IPS-NIHi7 (cell line): ENCODE measurements around the gene RARG.

ENCODE experiments used
- DNase-seq: peaks from one replicate; pipeline ENCODE4 v3.0.0; 2012; ENCODE audit warnings: mixed read lengths; ENCODE audit errors: extremely low spot score

RARG gene

DNA sequence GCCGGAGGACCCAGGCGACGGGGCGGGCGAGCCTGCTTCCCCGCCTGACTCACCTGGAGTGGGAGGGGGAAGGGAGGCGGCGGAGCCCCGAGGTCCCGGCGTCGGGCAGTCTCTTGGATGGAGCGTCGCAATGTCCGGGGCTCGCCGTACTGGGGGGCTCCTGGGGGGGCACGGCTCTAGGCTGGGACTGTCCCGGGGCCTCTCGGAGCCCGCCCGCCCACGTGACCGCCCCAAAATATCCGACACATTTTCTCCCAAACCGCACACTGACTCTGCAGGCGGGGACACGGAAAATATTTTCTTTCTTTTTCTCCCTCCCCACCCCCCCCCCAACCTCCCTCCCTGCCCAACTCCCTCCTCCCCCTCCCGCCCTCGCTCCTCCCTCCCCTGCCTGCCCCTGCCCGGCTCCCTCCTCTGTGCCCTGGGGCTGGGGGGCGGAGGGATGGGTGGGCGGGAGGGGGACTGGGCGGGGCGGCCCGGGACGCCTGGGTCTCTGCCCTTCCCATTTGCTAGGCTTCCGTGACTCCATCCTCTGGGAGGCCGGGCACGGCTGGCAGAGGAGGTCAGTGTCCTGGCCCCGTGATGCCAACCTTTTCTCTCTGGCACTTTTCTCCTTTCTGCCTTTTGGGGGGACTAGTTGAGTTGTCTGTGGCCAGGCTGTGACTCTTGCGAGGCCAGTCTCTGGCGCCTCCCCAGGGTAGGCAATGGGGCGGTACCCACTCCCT, at the start of gene RARG:
RARG (minus strand) TSS at position 289 of the 725 bp plus-strand sequence. CDS start 4,664 bp downstream, outside the sequence.
- DNase-seq: no peak

DNA sequence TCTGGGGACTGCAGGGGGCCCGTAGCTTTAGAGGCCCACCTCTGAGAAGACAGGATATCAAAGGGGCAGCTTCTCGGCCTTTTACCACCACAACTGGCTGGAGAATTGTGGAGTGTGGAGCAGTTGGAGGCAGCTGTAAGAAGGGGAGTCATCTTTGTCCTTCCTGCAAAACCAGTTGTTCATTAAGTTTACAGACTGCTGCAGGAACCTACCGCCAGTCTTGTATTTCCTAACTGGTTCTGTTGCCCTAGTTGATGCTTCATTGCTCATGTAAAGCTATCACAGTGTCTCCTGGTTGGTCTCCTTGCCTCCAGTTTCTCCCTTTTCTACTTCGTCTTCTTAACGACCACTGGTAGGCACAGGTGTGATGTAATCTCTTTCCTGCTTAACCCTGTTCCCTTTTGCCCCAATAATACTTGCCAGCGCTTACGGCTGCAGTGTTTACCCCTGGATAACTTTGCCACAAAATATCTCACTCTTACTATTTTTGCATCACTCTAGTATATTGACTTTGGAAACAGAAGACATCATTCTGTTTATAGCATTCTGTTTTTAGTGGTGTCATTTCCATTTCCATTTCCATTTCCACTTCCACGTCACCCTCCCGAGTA, 48.0 kb upstream of the RARG start:
- DNase-seq: no peak

DNA sequence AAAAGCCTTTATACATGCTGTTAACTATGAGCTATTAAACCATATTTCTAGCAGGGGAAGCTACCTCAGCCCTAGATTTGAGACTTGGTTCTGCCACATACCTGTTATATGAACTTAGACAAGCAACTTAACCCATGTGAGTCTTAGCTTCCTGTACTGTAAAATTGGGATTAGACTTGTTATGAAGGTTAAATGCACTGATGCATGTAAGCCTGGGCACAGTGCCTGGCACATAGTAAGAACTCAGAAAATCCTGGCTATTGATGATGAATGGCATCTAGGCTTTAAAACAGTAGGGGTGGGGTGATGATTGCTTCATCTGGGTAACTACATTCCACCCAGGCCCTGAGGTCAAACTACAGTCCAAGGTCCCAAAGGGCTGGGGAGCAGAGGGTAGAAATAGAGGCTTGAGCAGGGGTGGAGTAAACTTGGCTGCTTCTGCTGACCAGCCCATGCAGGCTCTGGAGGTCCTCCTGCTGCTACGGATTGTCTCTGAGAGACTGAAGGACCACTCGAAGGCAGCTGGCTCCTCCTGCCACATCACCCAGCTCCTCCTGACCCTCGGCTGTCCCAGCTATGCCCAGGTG, 47.4 kb upstream of the RARG start:
- DNase-seq: no peak

DNA sequence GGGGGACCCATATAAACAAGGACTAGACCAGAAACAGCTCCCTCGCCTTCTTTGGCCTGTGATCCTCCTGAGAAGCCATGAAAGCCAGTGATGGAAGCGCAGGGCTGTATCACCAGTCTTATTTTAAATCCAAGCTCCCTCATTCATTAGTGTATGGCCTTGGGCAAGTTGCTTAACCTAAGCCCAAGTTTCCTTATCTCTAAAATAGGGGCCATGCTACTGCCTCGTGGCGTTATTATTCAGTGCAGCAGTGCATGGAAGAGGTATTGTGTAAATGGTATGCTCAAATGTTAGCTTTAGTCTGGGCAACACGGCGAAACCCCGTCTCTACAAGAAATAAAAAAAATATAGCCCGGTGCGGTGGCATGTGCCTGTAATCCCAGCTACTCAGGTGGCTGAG, 46.0 kb upstream of the RARG start:
- DNase-seq: no peak

DNA sequence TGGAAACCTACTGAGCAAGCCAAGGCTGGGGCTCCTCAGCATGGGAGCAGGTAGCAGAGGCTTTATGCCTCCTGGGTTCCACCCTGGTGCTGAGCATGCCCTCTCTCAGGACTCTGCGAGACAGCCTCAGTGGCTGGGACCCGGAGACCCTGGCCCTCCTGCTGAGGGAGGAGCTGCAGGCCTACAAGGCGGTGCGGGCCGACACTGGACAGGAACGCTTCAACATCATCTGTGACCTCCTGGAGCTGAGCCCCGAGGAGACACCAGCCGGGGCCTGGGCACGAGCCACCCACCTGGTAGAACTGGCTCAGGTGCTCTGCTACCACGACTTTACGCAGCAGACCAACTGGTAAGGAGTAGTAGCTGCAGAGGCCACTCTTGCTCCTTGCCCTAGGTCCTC, 44.5 kb upstream of the RARG start:
- DNase-seq: no peak

DNA sequence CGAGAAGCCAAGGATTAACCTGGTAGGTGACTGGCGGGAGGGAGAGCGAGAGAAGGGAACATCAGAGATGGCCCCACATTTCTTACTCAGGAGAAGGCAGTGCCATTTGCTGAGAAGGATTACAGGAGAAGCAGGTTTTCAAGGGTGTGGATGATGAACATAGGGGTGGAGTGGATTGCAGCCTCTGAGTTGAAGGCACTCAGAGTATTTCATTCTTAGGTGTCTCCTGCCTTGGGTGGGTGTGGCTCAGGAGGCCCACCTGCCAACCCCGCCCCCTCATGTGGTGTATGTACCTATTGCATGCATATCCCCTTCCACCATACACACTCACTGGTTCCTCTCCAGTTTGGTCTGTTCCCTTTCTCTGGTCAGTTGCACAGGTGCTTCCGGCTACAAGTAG, 42.4 kb upstream of the RARG start:
- DNase-seq: no peak

DNA sequence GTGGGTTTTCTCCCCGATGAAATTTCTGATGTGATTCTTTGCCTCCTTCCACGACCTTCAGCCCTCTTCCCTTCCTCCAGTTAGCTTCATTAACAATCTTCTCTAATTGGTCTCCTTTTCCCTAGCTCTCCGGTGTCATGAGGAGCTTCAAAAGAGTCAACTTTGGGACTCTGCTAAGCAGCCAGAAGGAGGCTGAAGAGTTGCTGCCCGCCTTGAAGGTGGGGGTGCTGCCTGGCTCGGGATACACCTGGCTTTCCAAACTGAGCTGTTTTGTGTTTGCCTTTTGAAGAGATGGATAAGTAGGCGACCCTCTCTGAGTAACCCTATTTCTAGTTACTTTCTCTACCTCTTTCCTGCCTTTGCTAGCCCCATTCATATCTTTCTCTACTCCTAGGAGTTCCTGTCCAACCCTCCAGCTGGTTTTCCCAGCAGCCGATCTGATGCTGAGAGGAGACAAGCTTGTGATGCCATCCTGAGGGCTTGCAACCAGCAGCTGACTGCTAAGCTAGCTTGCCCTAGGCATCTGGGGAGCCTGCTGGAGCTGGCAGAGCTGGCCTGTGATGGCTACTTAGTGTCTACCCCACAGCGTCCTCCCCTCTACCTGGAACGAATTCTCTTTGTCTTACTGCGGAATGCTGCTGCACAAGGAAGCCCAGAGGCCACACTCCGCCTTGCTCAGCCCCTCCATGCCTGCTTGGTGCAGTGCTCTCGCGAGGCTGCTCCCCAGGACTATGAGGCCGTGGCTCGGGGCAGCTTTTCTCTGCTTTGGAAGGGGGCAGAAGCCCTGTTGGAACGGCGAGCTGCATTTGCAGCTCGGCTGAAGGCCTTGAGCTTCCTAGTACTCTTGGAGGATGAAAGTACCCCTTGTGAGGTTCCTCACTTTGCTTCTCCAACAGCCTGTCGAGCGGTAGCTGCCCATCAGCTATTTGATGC, 36.9 kb upstream of the RARG start:
- no peak for DNase-seq

DNA sequence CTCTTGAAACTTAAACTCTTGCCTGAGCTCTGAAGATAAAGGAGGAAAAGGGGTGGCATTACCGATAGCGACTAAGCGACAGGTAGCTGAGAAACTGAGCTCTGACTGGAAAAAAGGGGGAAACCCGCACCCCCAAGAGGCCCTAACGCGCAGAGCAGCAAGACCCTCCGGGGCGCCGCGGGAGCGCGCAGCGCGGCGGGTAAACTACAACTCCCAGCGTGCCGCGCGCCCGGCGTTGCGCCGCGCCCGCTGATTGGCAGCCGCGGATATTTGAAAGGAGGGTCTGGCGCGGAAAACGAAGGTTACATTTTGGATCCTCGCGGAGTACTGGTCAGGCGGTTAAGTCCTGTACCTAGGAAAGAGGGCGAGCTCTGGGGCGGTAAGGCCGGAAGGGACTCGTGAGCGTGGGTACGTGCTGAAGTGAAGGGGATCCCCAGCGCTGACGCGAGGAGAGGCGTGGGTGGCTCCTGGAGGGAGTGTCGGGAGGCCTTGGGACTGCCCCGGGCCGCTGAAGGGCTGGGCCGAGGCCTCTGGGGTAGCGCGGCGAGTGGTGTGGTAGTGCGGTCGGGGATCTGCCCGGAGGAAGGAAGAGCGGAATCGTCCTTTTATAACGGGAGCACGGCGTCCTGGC, 36.1 kb upstream of the RARG start, which contains the start of gene ESPL1:
ESPL1 (plus strand) TSS at position 301 of the 631 bp plus-strand sequence. CDS start 468 bp downstream, outside the sequence.
- peak; percentile 93 for DNase-seq

DNA sequence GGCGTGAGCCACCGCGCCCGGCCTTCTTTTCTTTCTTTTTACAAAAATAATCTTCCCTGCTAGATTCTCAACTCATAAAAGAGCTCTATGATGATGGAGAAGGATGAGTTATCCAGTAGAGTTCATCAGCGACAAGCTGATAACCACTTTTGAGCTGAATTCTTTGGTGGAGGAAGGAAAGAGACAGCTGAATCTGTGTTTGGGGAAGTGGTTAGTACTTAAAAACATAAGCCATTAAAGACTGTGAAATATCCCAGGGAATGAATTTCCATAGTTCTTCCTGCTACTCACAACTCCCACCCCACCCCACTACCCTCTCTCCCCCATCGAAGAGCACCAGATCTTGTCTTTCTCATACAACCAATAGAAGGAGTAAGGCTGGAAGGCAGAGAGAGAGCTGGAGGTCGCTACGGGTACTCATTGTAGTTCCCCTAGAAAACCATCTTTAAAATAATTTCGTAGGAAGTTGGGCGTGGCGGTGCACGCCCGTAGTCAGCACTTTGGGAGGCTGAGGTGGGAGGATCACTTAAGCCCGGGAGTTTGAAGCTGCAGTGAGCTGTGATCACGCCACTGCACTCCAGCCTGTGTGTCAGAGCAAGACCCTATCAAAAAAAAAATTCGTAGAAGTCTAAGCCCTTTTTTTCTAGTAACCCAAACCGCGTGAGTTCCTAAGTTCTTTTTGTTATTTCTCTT, 35.4 kb upstream of the RARG start:
- no peak for DNase-seq

DNA sequence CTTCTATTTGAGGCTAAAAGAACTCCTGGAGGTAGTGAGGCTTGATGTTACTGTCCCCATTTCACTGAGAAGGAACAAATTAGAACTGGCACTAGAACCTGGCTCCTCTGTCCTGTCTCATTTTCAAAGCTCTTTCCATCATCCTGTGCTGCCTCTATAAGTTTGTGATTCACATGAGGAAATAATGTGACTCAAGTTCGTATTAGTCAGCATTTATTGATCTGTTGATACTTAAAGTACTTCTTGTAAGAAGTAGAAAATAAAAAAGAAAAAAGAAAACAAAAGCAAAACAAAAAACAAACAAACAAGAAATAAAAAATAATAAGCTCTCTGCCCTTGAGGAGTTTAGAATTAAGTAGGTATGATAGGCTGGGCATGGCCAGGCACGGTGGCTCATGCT, 33.8 kb upstream of the RARG start:
- no peak for DNase-seq

DNA sequence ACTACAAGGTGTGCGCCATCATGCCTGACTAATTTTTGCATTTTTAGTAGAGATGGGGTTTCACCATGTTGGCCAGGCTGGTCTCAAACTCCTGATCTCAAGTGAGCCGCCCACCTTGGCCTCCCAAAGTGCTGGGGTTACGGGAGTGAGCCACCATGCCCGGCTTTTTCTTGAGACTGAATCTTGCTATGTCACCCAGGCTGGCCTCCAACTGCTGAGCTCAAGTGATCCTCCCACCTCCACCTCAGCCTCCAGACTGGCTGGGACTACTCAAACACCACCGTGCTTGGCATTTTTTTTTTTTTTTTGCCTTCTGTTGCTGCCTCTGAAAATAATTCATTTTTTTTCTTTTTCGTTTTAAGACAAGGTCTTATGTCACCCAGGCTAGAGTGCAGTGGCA, 27.9 kb upstream of the RARG start:
- no peak for DNase-seq

DNA sequence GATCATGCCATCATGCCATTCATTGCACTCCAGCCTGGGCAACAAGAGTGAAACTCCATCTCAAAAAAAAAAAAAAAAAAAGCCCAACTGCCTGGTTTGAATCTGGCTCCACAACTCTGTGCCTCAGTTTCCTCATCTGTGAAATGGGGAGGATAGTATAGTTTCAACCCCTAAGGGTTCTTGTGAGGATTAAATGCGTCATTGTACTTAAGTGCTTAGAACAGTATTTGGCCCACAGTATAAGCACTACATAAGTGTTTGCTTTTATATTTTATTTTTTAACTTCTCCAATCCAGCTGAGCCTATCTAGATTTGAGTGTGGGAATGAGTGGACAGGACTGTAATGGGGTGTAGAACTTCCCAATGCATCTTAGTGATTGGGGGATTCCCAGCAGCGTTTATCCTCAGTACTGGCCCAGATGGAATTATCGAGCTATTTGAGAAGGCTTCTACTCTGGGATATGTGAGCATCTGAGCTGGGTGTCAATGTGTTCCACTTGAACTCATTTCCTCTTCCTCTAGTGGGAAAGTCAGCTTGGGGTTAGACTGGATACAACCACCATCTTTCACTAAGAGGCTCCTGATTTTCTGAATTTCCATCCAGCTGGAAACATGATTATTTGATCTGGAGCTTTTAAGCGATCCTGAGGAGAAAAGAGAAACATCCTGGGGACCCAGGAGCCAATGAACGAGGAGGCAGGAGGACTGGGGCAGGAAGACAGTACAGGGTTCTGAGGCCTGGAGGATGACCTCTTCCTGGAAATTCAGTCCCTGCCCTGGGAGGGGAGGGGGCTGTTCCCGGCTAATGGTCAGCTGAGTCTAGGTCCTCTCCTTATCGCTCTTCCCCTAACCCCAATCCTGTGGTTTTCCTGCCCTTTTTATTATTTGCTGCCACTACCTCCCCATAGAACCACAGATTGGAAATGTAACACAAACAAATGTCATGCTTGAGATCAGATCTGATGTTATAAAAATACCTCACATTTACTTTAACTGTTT, 26.8 kb upstream of the RARG start:
- DNase-seq: no peak

DNA sequence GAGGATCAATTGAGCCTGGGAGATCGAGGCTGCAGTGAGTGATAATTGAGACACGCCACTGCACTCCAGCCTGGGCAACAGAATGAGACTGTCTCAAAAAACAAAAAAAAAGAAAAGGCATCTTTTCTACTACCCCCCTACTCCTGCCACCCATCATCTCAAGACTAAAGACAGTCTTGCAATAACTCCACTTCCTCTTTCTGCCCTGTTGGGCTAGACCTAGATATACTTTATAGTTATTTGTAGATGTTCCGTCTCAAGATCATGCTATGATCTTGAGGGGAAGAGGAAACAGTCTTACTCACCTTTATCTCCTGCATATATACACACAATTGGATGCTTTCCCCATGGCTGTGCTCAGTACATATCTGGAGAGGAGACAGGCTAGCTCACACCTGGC, 24.0 kb upstream of the RARG start:
- DNase-seq: no peak

DNA sequence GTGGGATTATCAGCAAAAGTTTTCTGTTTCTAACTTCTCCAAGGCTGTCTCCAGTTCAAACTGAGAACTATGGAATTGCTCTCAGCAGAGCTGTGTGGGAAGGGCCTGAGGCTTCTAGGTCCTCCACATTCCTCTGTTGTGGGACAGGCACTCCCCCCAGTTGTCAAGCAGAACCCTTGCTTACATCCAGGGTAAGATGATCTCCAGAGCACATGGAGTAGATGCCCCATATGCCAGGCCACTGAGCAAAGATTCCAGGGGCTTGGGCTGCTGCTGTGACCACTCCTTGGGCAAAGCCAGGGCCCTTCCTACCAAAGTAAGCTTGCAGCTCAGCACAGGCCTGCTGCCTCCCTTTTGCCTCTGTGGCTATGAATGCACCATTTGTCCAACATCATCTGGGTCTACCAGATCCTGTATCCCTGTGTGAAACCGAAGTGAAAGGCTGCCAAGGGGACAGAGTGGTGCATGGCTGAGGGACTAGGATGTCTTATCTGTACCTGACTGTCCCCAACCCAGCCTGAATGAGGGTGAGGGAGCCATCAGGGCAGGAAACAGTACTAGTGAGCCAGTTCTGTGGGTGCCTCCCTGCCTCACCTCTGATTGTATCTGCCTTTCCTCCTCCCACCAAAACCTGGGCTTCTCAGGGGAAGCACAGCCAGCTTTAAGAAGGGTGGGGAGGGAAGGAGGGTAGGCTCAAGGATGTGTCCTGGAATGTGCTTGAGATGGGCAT, 23.0 kb upstream of the RARG start:
- DNase-seq: no peak

DNA sequence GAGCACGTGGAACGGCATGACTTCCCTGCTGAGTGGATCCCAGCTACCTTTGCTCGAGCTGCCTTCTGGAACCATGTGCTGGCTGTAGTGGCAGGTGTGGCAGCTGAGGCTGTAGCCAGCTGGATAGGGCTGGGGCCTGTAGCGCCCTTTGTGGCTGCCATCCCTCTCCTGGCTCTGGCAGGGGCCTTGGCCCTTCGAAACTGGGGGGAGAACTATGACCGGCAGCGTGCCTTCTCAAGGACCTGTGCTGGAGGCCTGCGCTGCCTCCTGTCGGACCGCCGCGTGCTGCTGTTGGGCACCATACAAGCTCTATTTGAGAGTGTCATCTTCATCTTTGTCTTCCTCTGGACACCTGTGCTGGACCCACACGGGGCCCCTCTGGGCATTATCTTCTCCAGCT, 21.3 kb upstream of the RARG start:
- no peak for DNase-seq

DNA sequence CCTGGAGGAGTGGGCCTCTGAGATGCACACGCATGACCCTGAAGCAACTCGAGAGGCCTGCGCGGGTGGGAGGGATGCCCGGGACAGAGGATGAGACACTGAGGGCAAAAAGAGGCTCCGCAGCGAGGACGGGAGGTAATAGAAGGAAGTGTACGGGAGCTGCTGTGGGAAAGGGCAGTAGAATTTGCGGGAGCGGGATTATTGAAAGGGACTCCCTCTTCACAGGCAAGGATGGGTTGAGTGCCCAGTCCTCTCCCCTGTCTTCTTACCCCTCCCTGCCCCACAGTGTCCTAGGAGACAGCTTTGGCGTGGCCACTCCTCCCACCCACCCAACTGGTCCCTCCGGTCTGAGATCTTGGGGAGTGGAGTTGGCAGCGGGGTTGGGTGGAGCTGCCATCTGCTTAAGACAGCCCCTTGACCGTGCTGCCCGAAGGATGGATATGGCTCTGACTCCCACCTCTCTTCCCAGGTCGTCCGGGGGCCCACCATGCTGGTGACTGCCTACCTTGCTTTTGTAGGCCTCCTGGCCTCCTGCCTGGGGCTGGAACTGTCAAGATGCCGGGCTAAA, 20.4 kb upstream of the RARG start:
- peak; percentile 24 for DNase-seq

DNA sequence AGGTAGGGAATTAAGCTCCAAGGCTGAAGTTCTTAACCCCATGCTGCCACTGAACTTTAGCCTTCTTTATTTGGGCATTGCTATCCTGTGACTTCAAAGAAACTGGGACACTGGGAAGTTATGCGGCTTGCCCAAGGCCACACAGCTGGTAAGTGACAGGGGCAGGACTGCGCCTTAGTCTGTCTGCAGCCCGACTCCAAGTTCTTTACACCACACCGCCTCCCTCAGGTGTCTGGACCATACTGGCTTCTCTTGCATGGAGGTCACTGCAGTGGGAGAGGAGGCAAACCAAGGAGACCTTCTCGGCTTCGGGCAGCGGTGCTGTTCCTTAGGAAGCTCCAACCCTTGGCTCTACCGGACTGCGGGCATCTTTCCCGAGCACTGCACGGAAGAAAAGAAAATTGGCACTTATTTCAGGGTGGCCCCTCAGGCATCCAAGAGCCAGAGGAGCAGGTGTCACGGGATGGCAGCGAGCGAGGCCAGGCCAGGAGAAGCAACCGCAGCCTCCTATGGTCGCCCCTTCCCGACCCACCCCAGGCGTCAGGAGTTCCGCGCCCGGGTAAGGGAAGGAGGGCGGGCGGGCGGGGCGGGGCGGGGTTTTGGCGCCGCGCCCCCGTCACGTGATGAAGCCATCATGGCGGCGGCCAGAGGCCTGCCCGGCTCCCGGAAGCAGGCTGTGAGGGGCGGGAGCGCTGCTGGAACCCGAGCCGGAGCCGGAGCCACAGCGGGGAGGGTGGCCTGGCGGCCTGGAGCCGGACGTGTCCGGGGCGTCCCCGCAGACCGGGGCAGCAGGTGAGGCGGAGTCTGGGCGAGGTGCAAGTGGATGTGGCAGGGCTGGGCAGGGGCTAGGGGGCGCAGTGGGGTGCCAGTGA, 19.7 kb upstream of the RARG start:
- peak; percentile 95 for DNase-seq

DNA sequence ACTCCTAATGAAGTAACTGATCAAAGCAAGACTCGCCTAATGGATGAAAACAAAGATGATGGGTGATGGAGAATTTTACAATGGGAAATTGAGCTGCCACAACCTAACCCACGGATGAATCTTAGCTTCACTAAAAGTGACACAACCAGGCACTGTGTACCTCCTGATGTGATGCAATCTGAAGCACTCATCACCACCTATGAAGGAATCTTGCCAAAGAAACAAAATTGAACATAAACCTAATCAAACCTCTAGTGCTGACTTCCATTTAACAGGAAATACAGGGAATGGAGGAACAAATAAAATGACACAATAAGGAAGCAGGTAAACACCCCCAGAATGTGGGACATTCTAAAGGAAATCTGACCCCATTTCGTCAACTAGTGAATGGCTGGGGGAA, 13.3 kb upstream of the RARG start:
- no peak for DNase-seq
